K562 (cell line): ENCODE measurements around the gene CHPF. TPM values are rescaled to one million over a fixed set of nuclear protein-coding genes. Genes with fewer than 3 reads are reported as not detected.

ENCODE experiments used
- DEAF1 ChIP-seq: fragments of 450-650 bp; formaldehyde crosslinking; IDR thresholded peaks from 2 replicates; pipeline ENCODE4 v1.4.0; 2020; ENCODE audit warnings: mild to moderate bottlenecking, moderate library complexity
- ETS2 ChIP-seq: IDR thresholded peaks from 2 replicates; pipeline ENCODE4 v1.6.1; 2016; ENCODE audit warnings: borderline replicate concordance, missing genetic modification characterization, mild to moderate bottlenecking, moderate library complexity, missing compliant biosample characterization; ENCODE audit not compliant: poor library complexity, severe bottlenecking
- HDAC6 ChIP-seq: IDR thresholded peaks from 2 replicates; pipeline ENCODE4 v1.6.1; 2012; ENCODE audit warnings: low read depth, mild to moderate bottlenecking, control low read depth, inconsistent platforms, low read length, moderate library complexity
- HINFP ChIP-seq: fragments of 450-650 bp; conservative IDR thresholded peaks from 2 replicates; pipeline ENCODE4 v1.6.1; 2016; ENCODE audit warnings: missing genetic modification characterization, low read depth, mild to moderate bottlenecking, control low read depth, missing compliant biosample characterization
- JUNB ChIP-seq: fragments of 450-650 bp; formaldehyde crosslinking; conservative IDR thresholded peaks from 2 replicates; pipeline ENCODE4 v1.4.0; 2020; ENCODE audit warnings: mild to moderate bottlenecking
- MEIS2 ChIP-seq: fragments of 450-650 bp; IDR thresholded peaks from 2 replicates; pipeline ENCODE4 v1.6.1; 2014; ENCODE audit warnings: mild to moderate bottlenecking; ENCODE audit not compliant: partially characterized antibody
- NRF1 ChIP-seq, 2 experiments: fragments of 450-650 bp; IDR thresholded peaks in 1 of 2; conservative IDR thresholded peaks in 1 of 2; 2 replicates each; pipeline ENCODE4 v1.6.1; 2014; ENCODE audit warnings: mild to moderate bottlenecking in 2 of 2
- RAD21 ChIP-seq, 2 experiments: fragments of 250-450 bp in 1 of 2; fragments of 450-650 bp in 1 of 2; sonication (Bioruptor Pico) in 1 of 2; formaldehyde crosslinking in 1 of 2; IDR thresholded peaks in 1 of 2; conservative IDR thresholded peaks in 1 of 2; 2 replicates each; pipeline versions ENCODE4 v1.4.0 to v1.8.0; 2020 to 2022; ENCODE audit warnings: mild to moderate bottlenecking in 2 of 2, moderate library complexity in 1 of 2
- RBFOX2 ChIP-seq: fragments of 200-400 bp; formaldehyde crosslinking; IDR thresholded peaks from 2 replicates; pipeline ENCODE4 v1.6.1; 2017; ENCODE audit warnings: low read depth, mild to moderate bottlenecking, low read length, moderate library complexity
- SMAD4 ChIP-seq: fragments of 250-450 bp; sonication (Bioruptor Pico); conservative IDR thresholded peaks from 2 replicates; pipeline ENCODE4 v1.8.0; 2021; ENCODE audit warnings: inconsistent platforms, mild to moderate bottlenecking, moderate library complexity
- SP2 ChIP-seq: IDR thresholded peaks from 2 replicates; pipeline ENCODE4 v1.6.1; 2011; ENCODE audit warnings: mild to moderate bottlenecking, low read depth, low read length, moderate library complexity; ENCODE audit not compliant: poor library complexity, severe bottlenecking; ENCODE audit errors: extremely low read depth
- SREBF2 ChIP-seq: sonication (generic); formaldehyde crosslinking; IDR thresholded peaks from 2 replicates; pipeline ENCODE4 v1.4.0; 2020; ENCODE audit warnings: mild to moderate bottlenecking, missing genetic modification reagents
- SUPT5H ChIP-seq: fragments of 450-650 bp; IDR thresholded peaks from 2 replicates; pipeline ENCODE4 v1.6.1; 2016
- TEAD4 ChIP-seq, 2 experiments: sonication (generic) in 1 of 2; formaldehyde crosslinking in 1 of 2; IDR thresholded peaks; 2 replicates each; pipeline versions ENCODE4 v1.6.1 to v1.8.0; 2012 to 2022; ENCODE audit warnings: borderline replicate concordance in 1 of 2, inconsistent platforms in 1 of 2, low read length in 1 of 2, mild to moderate bottlenecking in 1 of 2, missing genetic modification reagents in 1 of 2
- THRAP3 ChIP-seq: fragments of 450-650 bp; IDR thresholded peaks from 2 replicates; pipeline ENCODE4 v1.6.1; 2016; ENCODE audit warnings: mild to moderate bottlenecking, inconsistent platforms, borderline replicate concordance
- ZNF143 ChIP-seq: sonication (generic); formaldehyde crosslinking; IDR thresholded peaks from 2 replicates; pipeline ENCODE4 v1.9.0; 2022; ENCODE audit warnings: mild to moderate bottlenecking, missing genetic modification reagents
- ZNF263 ChIP-seq: sonication (generic); formaldehyde crosslinking; IDR thresholded peaks from 2 replicates; pipeline ENCODE4 v1.8.0; 2022; ENCODE audit warnings: mild to moderate bottlenecking, missing genetic modification reagents, borderline replicate concordance
- ZNF830 ChIP-seq: fragments of 250-450 bp; sonication (Bioruptor Pico); IDR thresholded peaks from 2 replicates; pipeline ENCODE4 v1.5.0; 2021; ENCODE audit warnings: mild to moderate bottlenecking
- polyA plus RNA-seq, 8 experiments: library from polyadenylated mRNA; depleted of rRNA in 4 of 8; stranded (reverse) in 5 of 8; unstranded in 3 of 8; fragments of >200 nt; fragmentation: Nextera tagmentation in 2 of 8; fragmentation: Illumina TruSeq in 1 of 8; extraction: Ambion mirVana in 2 of 8; extraction: Trizol in 1 of 8; gene quantifications; 2 replicates each; pipeline versions ENCODE4 v1.2.1 to v1.2.3, GENCODE V29; 2011 to 2014; ENCODE audit warnings: inconsistent platforms in 1 of 8, missing spikeins in 1 of 8
- total RNA-seq, 7 experiments: library from RNA; depleted of rRNA in 6 of 7; stranded (reverse); fragments of >200 nt in 6 of 7; fragmentation: Illumina TruSeq in 2 of 7; extraction: Trizol in 2 of 7; gene quantifications; 2 replicates each; pipeline versions ENCODE4 v1.2.1 to v1.2.3, GENCODE V29; 2011 to 2021; ENCODE audit warnings: low replicate concordance in 1 of 7
- TF ChIP-seq, protein P1 (sequence below): fragments of 450-650 bp; IDR thresholded peaks from 2 replicates; pipeline ENCODE4 v1.6.1; 2014; ENCODE audit warnings: low read depth, mild to moderate bottlenecking, moderate library complexity, borderline replicate concordance
- TF ChIP-seq, protein P2 (sequence below): fragments of 450-650 bp; IDR thresholded peaks from one replicate; pipeline ENCODE4 v1.6.1; 2018; ENCODE audit warnings: mild to moderate bottlenecking, moderate library complexity; ENCODE audit not compliant: partially characterized antibody
- TF ChIP-seq, protein P3 (sequence below): fragments of 250-450 bp; sonication (Bioruptor Pico); IDR thresholded peaks from 2 replicates; pipeline ENCODE4 v1.5.0; 2021

CHPF gene
- total and polyA plus RNA-seq, 9 of the 15 experiments (the other 6 are each of a cell fraction or from before 2014, with no cell fraction given): 0.15 to 57.2 (median 7.9) TPM

DNA sequence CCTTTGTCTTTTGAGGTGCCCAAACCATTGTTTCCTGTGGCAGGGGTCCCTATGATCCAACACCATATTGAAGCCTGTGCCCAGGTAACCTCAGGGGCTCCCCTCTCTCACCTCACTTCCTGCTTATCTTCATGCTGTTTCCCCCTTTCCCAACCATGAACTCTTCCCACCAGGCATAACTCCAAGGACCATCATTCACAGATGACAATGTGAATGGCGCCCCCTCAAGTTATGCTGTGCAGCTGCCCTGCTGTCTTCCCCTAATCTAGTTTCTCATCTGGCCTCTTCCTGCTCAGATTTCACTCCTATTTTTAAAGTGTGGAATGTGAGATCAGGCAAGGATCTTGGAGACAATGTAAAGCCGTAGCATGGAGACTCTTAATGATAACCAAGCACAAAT, 43.5 kb downstream of the CHPF start (continued):
- peak in 1 of 2 experiments; percentile 37; a peak in 2 of 4 replicates for TF ChIP-seq RAD21 (CRISPR knock-in tag; conservative IDR thresholded peaks at IDR 0.05 in 1 of 2, IDR thresholded peaks at IDR 0.05 in 1 of 2)
- TF ChIP-seq SP2: no peak
- TF ChIP-seq THRAP3: no peak
- no peak for TF ChIP-seq NRF1 (conservative IDR thresholded peaks at IDR 0.05 in 1 of 2, IDR thresholded peaks at IDR 0.05 in 1 of 2)
- TF ChIP-seq SUPT5H: no peak
- TF ChIP-seq JUNB (CRISPR knock-in tag): no peak
- TF ChIP-seq HINFP (tag): no peak
- TF ChIP-seq SMAD4 (CRISPR knock-in tag): 0 out of 2 replicates have a peak, but pooled peaks have one; percentile 42
- TF ChIP-seq SREBF2 (CRISPR knock-in tag): no peak
- TF ChIP-seq, protein P1, sequence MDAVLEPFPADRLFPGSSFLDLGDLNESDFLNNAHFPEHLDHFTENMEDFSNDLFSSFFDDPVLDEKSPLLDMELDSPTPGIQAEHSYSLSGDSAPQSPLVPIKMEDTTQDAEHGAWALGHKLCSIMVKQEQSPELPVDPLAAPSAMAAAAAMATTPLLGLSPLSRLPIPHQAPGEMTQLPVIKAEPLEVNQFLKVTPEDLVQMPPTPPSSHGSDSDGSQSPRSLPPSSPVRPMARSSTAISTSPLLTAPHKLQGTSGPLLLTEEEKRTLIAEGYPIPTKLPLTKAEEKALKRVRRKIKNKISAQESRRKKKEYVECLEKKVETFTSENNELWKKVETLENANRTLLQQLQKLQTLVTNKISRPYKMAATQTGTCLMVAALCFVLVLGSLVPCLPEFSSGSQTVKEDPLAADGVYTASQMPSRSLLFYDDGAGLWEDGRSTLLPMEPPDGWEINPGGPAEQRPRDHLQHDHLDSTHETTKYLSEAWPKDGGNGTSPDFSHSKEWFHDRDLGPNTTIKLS: no peak
- no peak for TF ChIP-seq DEAF1
- no peak for TF ChIP-seq ZNF143 (CRISPR knock-in tag)
- peak; percentile 85 for TF ChIP-seq MEIS2
- TF ChIP-seq, protein P2, sequence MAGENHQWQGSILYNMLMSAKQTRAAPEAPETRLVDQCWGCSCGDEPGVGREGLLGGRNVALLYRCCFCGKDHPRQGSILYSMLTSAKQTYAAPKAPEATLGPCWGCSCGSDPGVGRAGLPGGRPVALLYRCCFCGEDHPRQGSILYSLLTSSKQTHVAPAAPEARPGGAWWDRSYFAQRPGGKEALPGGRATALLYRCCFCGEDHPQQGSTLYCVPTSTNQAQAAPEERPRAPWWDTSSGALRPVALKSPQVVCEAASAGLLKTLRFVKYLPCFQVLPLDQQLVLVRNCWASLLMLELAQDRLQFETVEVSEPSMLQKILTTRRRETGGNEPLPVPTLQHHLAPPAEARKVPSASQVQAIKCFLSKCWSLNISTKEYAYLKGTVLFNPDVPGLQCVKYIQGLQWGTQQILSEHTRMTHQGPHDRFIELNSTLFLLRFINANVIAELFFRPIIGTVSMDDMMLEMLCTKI: no peak
- TF ChIP-seq, protein P3, sequence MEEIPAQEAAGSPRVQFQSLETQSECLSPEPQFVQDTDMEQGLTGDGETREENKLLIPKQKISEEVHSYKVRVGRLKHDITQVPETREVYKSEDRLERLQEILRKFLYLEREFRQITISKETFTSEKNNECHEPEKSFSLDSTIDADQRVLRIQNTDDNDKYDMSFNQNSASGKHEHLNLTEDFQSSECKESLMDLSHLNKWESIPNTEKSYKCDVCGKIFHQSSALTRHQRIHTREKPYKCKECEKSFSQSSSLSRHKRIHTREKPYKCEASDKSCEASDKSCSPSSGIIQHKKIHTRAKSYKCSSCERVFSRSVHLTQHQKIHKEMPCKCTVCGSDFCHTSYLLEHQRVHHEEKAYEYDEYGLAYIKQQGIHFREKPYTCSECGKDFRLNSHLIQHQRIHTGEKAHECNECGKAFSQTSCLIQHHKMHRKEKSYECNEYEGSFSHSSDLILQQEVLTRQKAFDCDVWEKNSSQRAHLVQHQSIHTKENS: no peak
- TF ChIP-seq ZNF830 (CRISPR knock-in tag): no peak
- TF ChIP-seq ETS2 (tag): no peak
- TF ChIP-seq HDAC6: no peak
- no peak for TF ChIP-seq RBFOX2
- peak; percentile 76 for TF ChIP-seq TEAD4 (IDR thresholded peaks at IDR 0.05; ENCODE audit: low read length)
- TF ChIP-seq TEAD4 (CRISPR knock-in tag; IDR thresholded peaks at IDR 0.05; ENCODE audit: borderline replicate concordance): no peak
- TF ChIP-seq ZNF263 (CRISPR knock-in tag): no peak
